Measurements from ENCODE around the gene SLC2A10. TPM values are rescaled to one million over a fixed set of nuclear protein-coding genes. Genes with fewer than 3 reads are reported as not detected.
"Not testable (repeated sequence)": the region's sequence is repeated elsewhere in the genome, so short reads cannot be mapped to it uniquely, and the experiment has no call there.

Gene SLC2A10
- polyA plus RNA-seq: 1 to 10 TPM; 4.5 to 9.1 (median 6.7) TPM

- 1 to 2% (median 1%) methylated on average over 45 to 67 of the region's 67 CpGs for WGBS, 3 donors
- H3K27ac ChIP-seq (ENCODE audit: low read depth, low read length): no peak within 1 kb of the TSS
Measured at GRCh38 chr20:46709459-46710152, at the start of gene SLC2A10. SLC2A10 (plus strand) TSS chr20:46709649; CDS start chr20:46709737, 88 bp downstream.

DNA sequence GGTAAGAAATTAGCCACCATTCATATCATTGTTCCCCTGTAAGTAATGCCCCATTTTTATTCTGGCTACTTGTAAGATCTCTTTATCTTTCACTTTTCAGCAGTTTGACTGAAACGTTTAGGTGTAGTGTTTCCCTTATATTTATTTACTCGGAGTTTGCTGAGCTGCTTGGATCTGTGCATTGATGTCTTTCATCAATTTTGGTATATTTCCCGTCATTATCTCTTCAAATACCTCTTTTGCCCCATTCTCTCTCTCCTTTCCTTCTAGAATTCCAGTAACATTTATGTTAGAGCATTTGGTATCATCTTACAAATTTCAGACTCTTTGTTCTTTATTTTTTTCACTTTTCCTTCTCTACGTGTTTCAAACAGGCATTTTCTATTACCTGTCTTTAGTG, 49.0 kb upstream of the SLC2A10 start:
- H3K27ac ChIP-seq (ENCODE audit: low read depth, low read length): no peak overlapping the region
- WGBS, 3 donors: 83 to 88% (median 83%) methylated on average over 4 of the region's 4 CpGs

DNA sequence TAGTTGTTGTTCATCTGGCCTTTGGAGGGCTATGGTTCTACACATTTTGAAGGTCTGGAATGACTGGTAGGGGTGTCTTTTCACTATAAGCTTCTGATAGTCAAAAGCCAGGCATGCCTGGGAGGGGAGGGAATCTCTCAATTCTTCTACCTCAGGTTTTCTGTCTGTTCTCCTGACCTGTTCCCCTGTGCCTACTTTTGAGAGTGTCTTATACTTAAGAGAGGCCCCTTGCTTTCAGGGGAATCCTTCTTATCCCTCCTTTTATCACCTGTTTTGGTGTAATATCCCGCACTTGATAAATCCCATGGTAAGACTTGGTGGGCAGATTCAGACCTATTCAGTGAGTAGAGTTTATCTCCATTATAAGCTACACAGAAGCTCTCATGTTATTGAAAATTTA, 47.8 kb upstream of the SLC2A10 start:
- no peak overlapping the region for H3K27ac ChIP-seq (ENCODE audit: low read depth, low read length)
- WGBS, 3 donors: 94 to 97% (median 94%) methylated on average over 1 of the region's 1 CpG

DNA sequence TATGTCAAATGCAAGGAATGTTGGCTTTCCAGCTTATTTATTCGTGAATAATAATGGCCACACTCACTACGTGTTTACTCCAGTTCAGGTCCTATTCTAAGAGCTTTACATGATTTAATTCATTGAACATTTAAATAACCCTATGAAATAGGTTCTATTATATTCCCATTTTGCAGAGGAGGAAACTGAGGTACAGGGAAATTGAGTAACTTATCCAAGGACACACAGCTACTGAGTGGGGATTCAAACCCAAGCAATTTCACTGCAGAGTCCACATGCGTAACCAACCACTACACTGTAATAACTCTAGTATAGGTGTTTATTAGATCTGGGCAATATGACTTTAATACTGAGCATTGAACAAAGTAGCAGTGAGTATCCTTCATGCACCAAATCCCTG, 45.9 kb upstream of the SLC2A10 start:
- no peak overlapping the region for H3K27ac ChIP-seq (ENCODE audit: low read depth, low read length)
- 97% methylated on average over 3 of the region's 3 CpGs for WGBS, 3 donors

GRCh38 chr20:46665602-46666001, 43.8 kb upstream of the SLC2A10 start:
- H3K27ac ChIP-seq (ENCODE audit: low read depth, low read length): no peak overlapping the region
- WGBS, 3 donors: 79 to 87% (median 87%) methylated on average over 3 of the region's 3 CpGs

DNA sequence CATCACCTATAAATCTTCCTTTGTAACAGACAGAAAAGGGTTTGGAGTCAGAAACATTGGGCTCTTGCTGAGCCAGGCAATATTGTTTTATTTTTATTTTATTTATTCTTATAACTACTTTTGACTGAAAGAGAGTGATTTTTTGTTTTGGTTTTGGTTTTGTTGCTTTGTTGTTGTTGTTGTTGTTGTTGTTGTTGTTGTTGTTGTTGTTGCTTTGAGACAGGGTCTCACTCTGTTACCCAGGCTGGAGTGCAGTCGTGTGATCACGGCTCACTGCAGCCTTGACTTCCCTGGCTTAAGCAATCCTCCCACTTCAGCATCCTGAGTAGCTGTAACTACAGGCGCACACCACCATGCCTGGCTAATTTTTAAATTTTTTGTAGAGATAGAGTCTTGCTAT, 43.1 kb upstream of the SLC2A10 start:
- 92 to 97% (median 96%) methylated on average over 3 of the region's 3 CpGs for WGBS, 3 donors
- H3K27ac ChIP-seq (ENCODE audit: low read depth, low read length): no peak overlapping the region

- 68 to 85% (median 70%) methylated on average over 6 of the region's 6 CpGs for WGBS, 3 donors
- H3K27ac ChIP-seq (ENCODE audit: low read depth, low read length): no peak overlapping the region
Measured at GRCh38 chr20:46666818-46667515, 42.5 kb upstream of the SLC2A10 start.

- WGBS, 3 donors: 76 to 93% (median 79%) methylated on average over 2 of the region's 2 CpGs
- H3K27ac ChIP-seq (ENCODE audit: low read depth, low read length): no peak overlapping the region
Measured at GRCh38 chr20:46670228-46670584, 39.2 kb upstream of the SLC2A10 start.

GRCh38 chr20:46670585-46671584, 38.6 kb upstream of the SLC2A10 start:
- no peak overlapping the region for H3K27ac ChIP-seq (ENCODE audit: low read depth, low read length)
- WGBS, 3 donors: 17 to 78% (median 67%) methylated on average over 3 of the region's 3 CpGs

GRCh38 chr20:46671866-46672542, 37.4 kb upstream of the SLC2A10 start:
- H3K27ac ChIP-seq (ENCODE audit: low read depth, low read length): no peak overlapping the region
- WGBS, 3 donors: 93 to 100% (median 94%) methylated on average over 3 of the region's 3 CpGs

DNA sequence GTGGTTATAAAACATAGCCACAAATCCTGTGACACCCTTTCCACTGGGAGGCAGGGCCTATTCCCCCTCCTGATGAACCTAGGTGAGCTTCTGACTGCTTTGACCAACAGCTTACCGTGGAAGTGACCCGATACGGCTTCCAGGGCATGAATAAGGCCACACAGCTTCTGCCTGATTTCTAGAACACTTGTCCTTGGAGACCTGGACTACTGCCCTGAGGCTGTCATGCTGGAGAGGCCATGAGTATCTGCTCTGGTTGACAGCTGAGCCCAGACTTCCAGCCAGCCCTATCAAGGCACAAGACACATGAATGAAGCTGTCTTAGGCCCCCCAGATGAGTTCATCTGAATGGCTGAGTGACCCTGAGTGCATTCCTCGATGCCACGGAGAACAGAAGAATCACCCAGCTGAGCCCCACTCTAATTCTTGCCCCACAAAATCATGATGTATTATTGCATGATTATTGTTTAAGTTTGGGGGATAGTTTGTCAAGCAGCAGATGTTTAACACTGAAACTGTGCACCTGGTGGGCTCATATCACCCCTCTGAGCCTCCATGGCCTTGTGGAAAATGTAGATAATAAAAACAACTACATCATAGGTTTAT, 36.8 kb upstream of the SLC2A10 start:
- WGBS, 3 donors: 80 to 97% (median 95%) methylated on average over 5 of the region's 5 CpGs

DNA sequence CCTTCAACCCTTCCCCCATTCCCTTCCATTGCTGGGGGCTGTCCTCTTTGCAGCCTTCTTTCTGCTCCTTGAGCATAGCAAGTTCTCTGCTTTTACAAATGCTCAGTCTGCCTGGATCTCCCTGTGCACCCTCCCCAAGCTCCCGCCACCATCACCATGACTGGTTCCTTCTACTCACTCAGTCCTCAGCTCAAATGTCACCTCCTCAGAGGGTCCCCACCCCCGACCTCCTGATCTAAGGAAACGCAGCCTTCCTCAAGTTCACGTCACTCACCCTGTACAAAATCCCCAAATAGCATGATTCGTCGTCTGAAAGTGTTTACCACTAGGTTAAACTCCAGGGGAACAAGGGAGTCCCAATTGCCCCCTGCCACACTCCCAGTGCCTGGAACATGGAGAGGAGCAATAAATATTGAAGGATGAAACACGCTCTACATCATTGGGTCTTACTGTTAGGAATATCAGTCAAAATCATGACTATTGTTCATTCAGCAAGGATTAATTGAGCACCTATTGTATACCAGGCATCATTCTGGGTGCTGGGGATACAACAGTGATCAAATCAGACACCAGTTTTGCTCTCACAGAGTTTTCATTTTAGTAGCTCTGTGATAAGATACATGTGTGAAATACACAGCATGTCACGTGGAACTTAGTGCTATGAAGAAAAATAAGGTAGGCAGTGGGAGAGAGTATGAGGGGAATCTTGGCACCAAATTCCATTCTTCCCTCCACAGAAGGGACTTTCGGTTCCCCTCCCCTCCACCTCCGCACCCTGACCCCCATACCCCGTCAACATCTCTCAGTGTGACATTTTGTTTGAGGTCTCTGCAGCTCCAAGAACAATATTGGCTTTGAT, 35.8 kb upstream of the SLC2A10 start:
- 78 to 90% (median 81%) methylated on average over 11 of the region's 11 CpGs for WGBS, 3 donors
- H3K27ac ChIP-seq (ENCODE audit: low read depth, low read length): no peak overlapping the region

More for the DNA sequence above, 36.8 kb upstream of the SLC2A10 start:
- H3K27ac ChIP-seq (ENCODE audit: low read depth, low read length): no peak overlapping the region

DNA sequence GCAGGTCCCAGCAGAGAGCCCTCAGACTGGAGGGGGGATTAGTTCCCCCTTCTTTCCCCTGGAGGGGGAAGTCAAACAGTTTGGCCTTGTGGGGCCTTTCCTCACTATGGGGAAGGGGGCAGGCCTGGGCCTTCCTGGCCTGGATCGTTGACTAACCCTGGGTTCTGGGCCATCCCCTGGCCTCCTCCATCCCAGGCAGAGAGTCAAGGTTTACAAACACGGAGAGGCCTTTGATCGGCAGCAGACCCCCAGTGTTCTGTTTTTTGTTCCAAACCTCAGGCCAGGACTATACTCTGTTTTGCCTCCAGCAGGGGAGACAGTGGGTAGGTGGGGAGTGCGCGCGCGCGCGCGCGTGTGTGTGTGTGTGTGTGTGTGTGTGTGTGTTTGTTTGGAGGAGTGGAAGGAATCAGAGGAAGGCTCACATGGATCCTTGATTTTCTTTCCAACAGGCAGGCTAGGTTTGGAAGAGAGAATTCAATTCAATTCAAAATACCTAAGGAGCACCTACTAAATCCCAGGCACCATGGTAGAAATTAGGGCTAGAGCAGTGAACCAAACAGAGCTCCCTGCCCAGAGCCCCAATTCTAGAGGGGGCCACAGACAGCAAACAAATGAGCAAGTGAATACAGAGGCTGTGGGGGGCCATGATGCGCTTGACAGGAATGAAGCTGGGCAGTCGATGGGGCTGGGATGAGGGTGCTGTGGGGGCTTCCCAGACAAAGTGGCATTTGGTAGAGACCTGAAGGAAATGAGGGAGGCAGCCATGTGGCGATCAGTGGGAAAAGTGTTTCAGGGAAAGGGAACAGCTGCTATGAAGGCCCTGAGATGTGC, 35.0 kb upstream of the SLC2A10 start:
- 69 to 72% (median 70%) methylated on average over 14 of the region's 14 CpGs for WGBS, 3 donors
- H3K27ac ChIP-seq (ENCODE audit: low read depth, low read length): no peak overlapping the region

DNA sequence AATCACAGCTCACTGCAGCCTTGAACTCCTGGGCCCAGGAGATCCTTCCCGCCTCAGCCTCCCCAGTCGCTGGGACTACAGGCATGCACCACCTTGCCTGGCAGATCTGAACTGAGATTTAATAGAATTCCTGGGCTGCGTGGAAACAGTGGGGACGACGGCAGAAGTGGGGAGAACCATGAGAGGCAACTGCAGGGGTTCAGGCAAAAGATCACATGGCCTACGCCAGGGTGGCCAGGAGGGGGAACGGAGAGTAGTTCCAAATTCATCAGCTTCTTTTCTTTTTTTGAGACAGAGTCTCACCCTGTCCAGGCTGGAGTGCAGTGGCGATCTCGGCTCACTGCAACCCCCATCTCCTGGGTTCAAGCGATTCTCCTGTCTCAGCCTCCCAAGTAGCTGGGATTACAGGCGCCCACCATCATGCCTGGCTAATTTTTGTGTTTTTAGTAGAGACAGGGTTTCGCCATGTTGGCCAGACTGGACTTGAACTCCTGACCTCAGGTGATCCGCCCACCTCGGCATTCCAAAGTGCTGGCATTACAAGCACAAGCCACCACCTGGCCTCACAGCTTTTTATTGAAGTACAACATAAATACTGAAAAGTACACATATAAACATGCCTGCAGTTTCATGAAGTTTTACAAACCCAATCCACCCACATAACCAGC, 32.7 kb upstream of the SLC2A10 start:
- H3K27ac ChIP-seq (ENCODE audit: low read depth, low read length): not testable (repeated sequence)
- WGBS, 3 donors: 88 to 94% (median 90%) methylated on average over 12 to 13 of the region's 14 CpGs

- H3K27ac ChIP-seq (ENCODE audit: low read depth, low read length): no peak overlapping the region
- WGBS, 3 donors: 89 to 94% (median 93%) methylated on average over 5 of the region's 5 CpGs
Measured at GRCh38 chr20:46677608-46678007, 31.8 kb upstream of the SLC2A10 start.

DNA sequence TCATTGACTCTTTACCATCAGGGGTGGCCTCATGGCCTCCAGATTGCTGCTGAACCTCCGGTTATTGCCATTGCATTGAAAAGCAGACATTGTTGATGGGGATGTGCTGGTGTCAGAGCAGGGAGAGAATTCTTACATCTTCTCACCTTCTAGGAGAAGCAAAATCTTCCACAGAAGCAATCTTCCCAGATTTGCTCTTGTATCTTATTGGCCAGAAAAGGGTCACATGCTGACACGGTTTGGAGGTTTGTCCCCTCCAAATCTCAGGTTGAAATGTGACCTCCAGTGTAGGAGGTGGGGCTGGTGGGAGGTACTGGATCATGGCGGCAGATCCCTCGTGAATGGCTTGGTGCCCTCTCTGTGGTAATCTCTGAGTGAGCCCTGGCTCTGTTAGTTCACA, 30.9 kb upstream of the SLC2A10 start:
- H3K27ac ChIP-seq (ENCODE audit: low read depth, low read length): no peak overlapping the region
- 88 to 90% (median 88%) methylated on average over 4 of the region's 4 CpGs for WGBS, 3 donors
